CD4-positive, alpha-beta T cell treated with Interleukin-15 for 4 hours (primary cell): ENCODE measurements around the gene ABR.

Experiments used
- DNase-seq: peaks from one replicate; pipeline ENCODE4 v3.0.0-alpha.2; 2020; ENCODE audit warnings: low spot score

ABR gene

DNA sequence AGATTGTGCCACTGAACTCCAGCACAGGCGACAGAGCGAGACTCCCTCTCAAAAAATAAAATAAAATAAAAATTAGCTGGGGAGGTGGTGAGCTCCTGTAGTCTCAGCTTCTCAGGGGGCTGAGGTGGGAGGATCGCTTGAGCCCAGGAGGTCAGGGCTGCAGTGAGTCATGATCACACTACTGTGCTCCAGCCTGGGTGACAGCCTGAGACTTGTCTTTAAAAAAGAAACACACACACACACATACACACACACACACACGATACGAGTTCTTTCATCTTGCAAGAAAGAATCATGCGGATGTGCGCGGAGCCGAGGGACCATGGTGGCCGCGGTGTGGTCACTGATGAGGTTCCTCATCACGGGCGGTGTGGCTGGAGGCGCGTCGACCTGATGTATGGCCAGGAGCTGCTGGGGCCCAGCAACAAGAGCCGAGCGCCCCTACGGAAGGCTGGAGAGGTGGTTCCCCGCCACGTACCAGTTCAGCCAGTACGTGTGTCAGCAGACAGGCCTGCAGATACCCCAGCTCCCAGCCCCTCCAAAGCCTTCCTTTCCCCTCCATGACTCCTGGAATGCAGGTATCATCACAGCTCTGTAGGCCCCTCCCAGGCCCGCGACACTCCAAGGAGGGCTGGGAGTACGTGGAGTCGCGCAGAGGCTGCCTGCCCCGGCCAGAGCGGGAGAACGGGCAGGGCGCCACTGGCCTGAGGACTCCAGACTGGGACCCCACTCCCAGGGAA lies 220.9 kb downstream of the ABR start:
- no peak for DNase-seq

- no peak for DNase-seq
Observed at GRCh38 chr17:957856-958421, 221.8 kb downstream of the ABR start.

GRCh38 chr17:956905-957304 lies 222.9 kb downstream of the ABR start:
- no peak for DNase-seq

- no peak for DNase-seq
Observed at GRCh38 chr17:954431-955164, 225.2 kb downstream of the ABR start.

GRCh38 chr17:953767-954166 lies 226.0 kb downstream of the ABR start:
- DNase-seq, result no peak
